Mesothelial cell of epicardium (in vitro differentiated cells): ENCODE data around the gene RAD51AP1. TPM values are rescaled to one million over a fixed set of nuclear protein-coding genes. Genes with fewer than 3 reads are reported as not detected.

Experiments used
- DNase-seq, 2 experiments: peaks; one replicate each; pipeline ENCODE4 v3.0.0; 2021; ENCODE audit warnings: low spot score in 2 of 2; ENCODE audit not compliant: unreplicated experiment in 2 of 2
- H3K27ac Mint-ChIP-seq: 2 replicates; pipeline ENCODE4 v1.8.0; 2021; ENCODE audit warnings: mixed read lengths
- H3K27me3 Mint-ChIP-seq: 2 replicates; pipeline ENCODE4 v1.8.0; 2021; ENCODE audit warnings: low read depth, mixed read lengths
- H3K36me3 Mint-ChIP-seq: 2 replicates; pipeline ENCODE4 v1.8.0; 2021; ENCODE audit warnings: mixed read lengths
- H3K4me1 Mint-ChIP-seq: 2 replicates; pipeline ENCODE4 v1.8.0; 2021; ENCODE audit warnings: mixed read lengths
- H3K4me3 Mint-ChIP-seq: 2 replicates; pipeline ENCODE4 v1.8.0; 2021; ENCODE audit warnings: mild to moderate bottlenecking, moderate library complexity, mixed read lengths
- H3K9me3 Mint-ChIP-seq: 2 replicates; pipeline ENCODE4 v1.8.0; 2021; ENCODE audit warnings: mixed read lengths
- CTCF ChIP-seq: fragments of 200-600 bp; sonication (generic); IDR thresholded peaks from one replicate; pipeline ENCODE4 v1.5.0; 2021; ENCODE audit warnings: antibody characterized with exemption; ENCODE audit not compliant: unreplicated experiment
- total RNA-seq: library from RNA; stranded (reverse); gene quantifications from 3 replicates; pipeline ENCODE4 v1.2.1, GENCODE V29; 2021

RAD51AP1 gene, protein sequence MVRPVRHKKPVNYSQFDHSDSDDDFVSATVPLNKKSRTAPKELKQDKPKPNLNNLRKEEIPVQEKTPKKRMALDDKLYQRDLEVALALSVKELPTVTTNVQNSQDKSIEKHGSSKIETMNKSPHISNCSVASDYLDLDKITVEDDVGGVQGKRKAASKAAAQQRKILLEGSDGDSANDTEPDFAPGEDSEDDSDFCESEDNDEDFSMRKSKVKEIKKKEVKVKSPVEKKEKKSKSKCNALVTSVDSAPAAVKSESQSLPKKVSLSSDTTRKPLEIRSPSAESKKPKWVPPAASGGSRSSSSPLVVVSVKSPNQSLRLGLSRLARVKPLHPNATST
- total RNA-seq = 14.0 to 17.3 TPM (median 16.3 TPM) in 3 replicates

- Mint-ChIP-seq H3K27me3 (no peaks in the 10 kb centered on the region), H3K4me3 (peak within 1 kb of the TSS; percentile 97), H3K36me3 (no peaks in the 10 kb centered on the region), H3K4me1 (peaks cover 30% of the 10 kb centered on the region), H3K27ac (peak within 1 kb of the TSS; percentile 99), H3K9me3 (no peaks in the 10 kb centered on the region)
- no peak for TF ChIP-seq CTCF
- peak; percentile 93 to 94 for DNase-seq
Observed at GRCh38 chr12:4538207-4539160, at the start of gene RAD51AP1. Gene RAD51AP1 (plus strand): TSS chr12:4538890. CDS start chr12:4538940, 50 bp downstream.

DNA sequence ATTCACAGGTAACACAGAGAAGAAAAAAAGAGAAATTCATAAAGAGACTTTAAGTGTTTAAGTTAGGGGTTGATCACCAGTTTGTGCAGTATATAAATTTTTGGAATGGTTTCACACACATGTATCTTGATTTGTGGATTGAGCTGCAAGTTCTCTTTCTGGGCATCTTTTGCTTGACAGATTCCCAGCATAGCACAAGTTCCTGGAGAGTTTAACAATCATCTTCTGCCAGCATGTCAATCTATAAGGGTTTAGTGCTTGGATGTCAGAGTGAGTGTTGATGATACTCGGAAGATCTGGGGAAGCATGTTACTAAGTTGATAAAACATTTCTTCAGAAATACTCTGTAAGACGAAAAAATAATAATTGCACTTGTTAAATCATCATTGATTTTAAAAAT is 49.1 kb upstream of the RAD51AP1 start:
- no peak for TF ChIP-seq CTCF
- H3K27me3 Mint-ChIP-seq = no peaks in the 10 kb centered on the region
- H3K36me3 Mint-ChIP-seq = peaks cover 11% of the 10 kb centered on the region
- peaks cover 4% of the 10 kb centered on the region for H3K4me1 Mint-ChIP-seq
- no peak overlapping the region for H3K4me3 Mint-ChIP-seq
- H3K27ac Mint-ChIP-seq = no peak overlapping the region
- H3K9me3 Mint-ChIP-seq = no peaks in the 10 kb centered on the region
- no peak for DNase-seq

- Mint-ChIP-seq H3K27ac (no peak overlapping the region), H3K36me3 (peaks cover 15% of the 10 kb centered on the region), H3K4me3 (no peak overlapping the region), H3K4me1 (peaks cover 4% of the 10 kb centered on the region), H3K27me3 (no peaks in the 10 kb centered on the region), H3K9me3 (no peaks in the 10 kb centered on the region)
- DNase-seq = no peak
- no peak for TF ChIP-seq CTCF
Observed at GRCh38 chr12:4490973-4491372, 47.7 kb upstream of the RAD51AP1 start.

GRCh38 chr12:4496145-4496838 is 42.4 kb upstream of the RAD51AP1 start:
- peaks cover 4% of the 10 kb centered on the region for H3K4me1 Mint-ChIP-seq
- no peak overlapping the region for H3K27ac Mint-ChIP-seq
- peaks cover 50% of the 10 kb centered on the region for H3K36me3 Mint-ChIP-seq
- no peak for TF ChIP-seq CTCF
- no peak overlapping the region for H3K4me3 Mint-ChIP-seq
- no peaks in the 10 kb centered on the region for H3K9me3 Mint-ChIP-seq
- DNase-seq = no peak
- H3K27me3 Mint-ChIP-seq = no peaks in the 10 kb centered on the region

DNA sequence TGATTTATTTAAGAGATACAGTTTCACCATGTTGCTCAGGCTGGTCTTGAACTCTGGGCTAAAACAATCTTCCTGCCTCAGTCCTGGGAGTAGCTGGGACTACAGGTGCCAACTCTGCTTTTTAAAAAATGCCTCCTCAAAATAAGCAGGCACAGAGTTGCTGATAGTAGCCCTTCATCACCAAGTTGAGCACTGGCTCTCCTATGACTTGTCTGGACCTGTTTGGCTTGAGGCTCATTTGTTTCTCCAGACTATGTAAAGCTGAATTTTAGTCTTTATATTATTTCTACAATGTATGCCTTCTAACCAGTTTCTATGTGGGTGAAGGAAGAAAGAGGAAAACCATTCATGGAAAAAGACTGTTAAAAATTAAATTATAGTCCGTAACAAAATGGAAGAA is 39.5 kb upstream of the RAD51AP1 start:
- TF ChIP-seq CTCF = no peak
- H3K4me1 Mint-ChIP-seq = no peaks in the 10 kb centered on the region
- H3K36me3 Mint-ChIP-seq = peaks cover 62% of the 10 kb centered on the region
- no peak overlapping the region for H3K27ac Mint-ChIP-seq
- no peak for DNase-seq
- H3K27me3 Mint-ChIP-seq = no peaks in the 10 kb centered on the region
- no peaks in the 10 kb centered on the region for H3K9me3 Mint-ChIP-seq
- H3K4me3 Mint-ChIP-seq = no peak overlapping the region
